IMR-90 (cell line): Measurements from ENCODE around the gene HSP90AB1. TPM values are rescaled to one million over a fixed set of nuclear protein-coding genes. Genes with fewer than 3 reads are reported as not detected.

Source experiments
- ATAC-seq: fragments of 200-7000 bp; cut with Tn5 transposase; 2 replicates; pipeline ENCODE4 v1.9.1; 2020; ENCODE audit warnings: low read depth, mild to moderate bottlenecking, moderate library complexity
- BruUV-seq: library from RNA; stranded (reverse); fragments of 400-500 nt; replicated peaks from 2 replicates; lab custom pipeline; 2021; lab: Mats Ljungman, UMichigan
- CTCF ChIA-PET: fragments of 300-600 bp; formaldehyde crosslinking; extraction: SDS; loops from one replicate; lab custom pipeline; 2021; ENCODE audit warnings: antibody characterized with exemption; lab: Yijun Ruan, JAX
- POLR2A ChIA-PET: fragments of 300-600 bp; sonication (Branson Sonifier 250); formaldehyde crosslinking; loops from one replicate; lab custom pipeline; 2022; ENCODE audit warnings: antibody characterized with exemption; ENCODE audit not compliant: unreplicated experiment; lab: Charles Lee
- DNase-seq: peaks from one replicate; pipeline ENCODE4 v3.0.0; 2013
- H2AFZ ChIP-seq: replicated peaks from 2 replicates; pipeline ENCODE3; 2013; ENCODE audit warnings: low read length, mild to moderate bottlenecking; ENCODE audit not compliant: poor library complexity
- H2AK5ac ChIP-seq: 2 replicates; pipeline ENCODE4 v1.6.1; 2013; ENCODE audit warnings: low read depth, low read length, inconsistent platforms
- H2AK9ac ChIP-seq: replicated peaks from 2 replicates; pipeline ENCODE3; 2013; ENCODE audit warnings: mild to moderate bottlenecking, low read depth, low read length, moderate library complexity; ENCODE audit not compliant: poor library complexity
- H2BK120ac ChIP-seq: 2 replicates; pipeline ENCODE4 v1.6.1; 2013; ENCODE audit warnings: low read depth, low read length, inconsistent platforms
- H2BK15ac ChIP-seq: 3 replicates; pipeline ENCODE4 v1.6.1; 2013; ENCODE audit warnings: low read depth, low read length, inconsistent platforms
- H2BK20ac ChIP-seq: 2 replicates; pipeline ENCODE4 v1.6.1; 2013; ENCODE audit warnings: low read depth, mild to moderate bottlenecking, inconsistent platforms, low read length, moderate library complexity
- H2BK5ac ChIP-seq: 2 replicates; pipeline ENCODE4 v1.6.1; 2013; ENCODE audit warnings: mild to moderate bottlenecking, low read depth, low read length, inconsistent platforms; ENCODE audit not compliant: poor library complexity, severe bottlenecking
- H3K14ac ChIP-seq: replicated peaks from 2 replicates; pipeline ENCODE4 v1.6.1; 2013; ENCODE audit warnings: low read depth, low read length, inconsistent platforms
- H3K18ac ChIP-seq: 2 replicates; pipeline ENCODE4 v1.6.1; 2013; ENCODE audit warnings: low read depth, low read length, control low read depth
- H3K23ac ChIP-seq: 2 replicates; pipeline ENCODE4 v1.6.1; 2013; ENCODE audit warnings: low read depth, low read length, inconsistent platforms
- H3K27ac ChIP-seq: 2 replicates; pipeline ENCODE4 v1.5.1; 2013; ENCODE audit warnings: mild to moderate bottlenecking, control low read depth, low read length; ENCODE audit not compliant: insufficient read depth
- H3K27me3 ChIP-seq: 2 replicates; pipeline ENCODE4 v1.6.1; 2013; ENCODE audit warnings: low read length; ENCODE audit not compliant: control insufficient read depth, insufficient read depth
- H3K36me3 ChIP-seq: 2 replicates; pipeline ENCODE4 v1.6.1; 2013; ENCODE audit warnings: low read length, mixed read lengths; ENCODE audit not compliant: control insufficient read depth, insufficient read depth
- H3K4ac ChIP-seq: 2 replicates; pipeline ENCODE4 v1.6.1; 2013; ENCODE audit warnings: low read depth, low read length, inconsistent platforms
- H3K4me1 ChIP-seq: 2 replicates; pipeline ENCODE4 v1.6.1; 2013; ENCODE audit warnings: low read length, mixed read lengths; ENCODE audit not compliant: control insufficient read depth, insufficient read depth
- H3K4me2 ChIP-seq: 2 replicates; pipeline ENCODE4 v1.6.1; 2013; ENCODE audit warnings: low read depth, mild to moderate bottlenecking, control low read depth, low read length, moderate library complexity
- H3K4me3 ChIP-seq: 2 replicates; pipeline ENCODE4 v1.5.1; 2013; ENCODE audit warnings: low read depth, mild to moderate bottlenecking, control low read depth, low read length, moderate library complexity; ENCODE audit not compliant: insufficient read depth
- H3K56ac ChIP-seq: 2 replicates; pipeline ENCODE4 v1.6.1; 2013; ENCODE audit warnings: low read length, inconsistent platforms; ENCODE audit not compliant: insufficient read depth; ENCODE audit errors: extremely low read depth
- H3K79me1 ChIP-seq, 2 experiments: 2 replicates each; pipeline ENCODE4 v1.6.1; 2013; ENCODE audit warnings: low read length in 2 of 2, inconsistent platforms in 1 of 2, low read depth in 1 of 2
- H3K9ac ChIP-seq: 2 replicates; pipeline ENCODE4 v1.6.1; 2013; ENCODE audit warnings: low read depth, low read length, control low read depth
- H3K9me1 ChIP-seq: 2 replicates; pipeline ENCODE4 v1.6.1; 2013; ENCODE audit warnings: low read length, inconsistent platforms; ENCODE audit not compliant: insufficient read depth
- H3K9me3 ChIP-seq: 2 replicates; pipeline ENCODE4 v1.6.1; 2013; ENCODE audit warnings: low read length; ENCODE audit not compliant: control insufficient read depth, insufficient read depth
- H4K20me1 ChIP-seq: 2 replicates; pipeline ENCODE4 v1.6.1; 2013; ENCODE audit warnings: low read length, inconsistent platforms; ENCODE audit not compliant: insufficient read depth
- H4K5ac ChIP-seq: 2 replicates; pipeline ENCODE4 v1.6.1; 2013; ENCODE audit warnings: mild to moderate bottlenecking, low read depth, low read length, control low read depth
- H4K8ac ChIP-seq, 2 experiments: 2 replicates each; pipeline ENCODE4 v1.6.1; 2013; ENCODE audit warnings: low read depth in 2 of 2, low read length in 2 of 2, control low read depth in 1 of 2, inconsistent platforms in 1 of 2
- H4K91ac ChIP-seq: 2 replicates; pipeline ENCODE4 v1.6.1; 2013; ENCODE audit warnings: low read depth, low read length, inconsistent platforms; ENCODE audit not compliant: insufficient read depth
- MAZ ChIP-seq: IDR thresholded peaks from 2 replicates; pipeline ENCODE4 v1.6.1; 2012; ENCODE audit warnings: low read depth, mild to moderate bottlenecking, low read length, improper control_type of control experiment, moderate library complexity, borderline replicate concordance
- POLR2A ChIP-seq: IDR thresholded peaks from 2 replicates; pipeline ENCODE4 v1.6.1; 2012; ENCODE audit warnings: mild to moderate bottlenecking, low read depth, low read length
- RCOR1 ChIP-seq: IDR thresholded peaks from 2 replicates; pipeline ENCODE4 v1.6.1; 2012; ENCODE audit warnings: mild to moderate bottlenecking, low read length, improper control_type of control experiment; ENCODE audit not compliant: insufficient replicate concordance
- SMC3 ChIP-seq: fragments of 150-350 bp; IDR thresholded peaks from 2 replicates; pipeline ENCODE4 v1.6.1; 2016; ENCODE audit warnings: low read depth, mild to moderate bottlenecking, antibody characterized with exemption, low read length, moderate library complexity
- WGBS, 2 experiments: methylation state at CpG; one replicate each; pipeline versions ENCODE4 v1.1.5 to v1.1.7; 2013; ENCODE audit warnings: missing lambda C conversion rate in 2 of 2; ENCODE audit not compliant: insufficient read length in 1 of 2; ENCODE audit errors: extremely low coverage in 2 of 2; 5-methylcytosine and 5-hydroxymethylcytosine counted together
- dilution Hi-C: fragments of 300-500 bp; cut with HindIII; formaldehyde crosslinking; loops from one replicate; pipeline ENCODE4 v1.14.3; 2018; ENCODE audit warnings: low sequenced_read_pairs; ENCODE audit not compliant: unreplicated experiment
- in situ Hi-C: fragments of 300-500 bp; cut with MboI; formaldehyde crosslinking; loops from 3 replicates; pipeline ENCODE4 v1.14.3; 2019; ENCODE audit warnings: low sequenced_read_pairs, inconsistent platforms, mixed read lengths
- intact Hi-C: fragments of 100-400 bp; cut with micrococcal nuclease; formaldehyde crosslinking; loops from 2 replicates; pipeline ENCODE4 v1.10.0; 2022
- polyA plus RNA-seq, 3 experiments: library from polyadenylated mRNA; depleted of rRNA; stranded (reverse); fragments of >200 nt; gene quantifications; 2 replicates each; pipeline ENCODE4 v1.2.3, GENCODE V29; 2012; ENCODE audit warnings: low replicate concordance in 1 of 3
- total RNA-seq: library from RNA; depleted of rRNA; stranded (reverse); fragments of >200 nt; gene quantifications from 2 replicates; pipeline ENCODE4 v1.2.3, GENCODE V29; 2012
- TF ChIP-seq, protein P1 (sequence below): fragments of 150-350 bp; IDR thresholded peaks from 2 replicates; pipeline ENCODE4 v1.6.1; 2017; ENCODE audit warnings: mild to moderate bottlenecking, antibody characterized with exemption, low read length, low read depth

HSP90AB1 gene
- total and polyA plus RNA-seq, 2 of the 4 experiments (the other 2 are of a cell fraction): 887 to 1,307 TPM

DNA sequence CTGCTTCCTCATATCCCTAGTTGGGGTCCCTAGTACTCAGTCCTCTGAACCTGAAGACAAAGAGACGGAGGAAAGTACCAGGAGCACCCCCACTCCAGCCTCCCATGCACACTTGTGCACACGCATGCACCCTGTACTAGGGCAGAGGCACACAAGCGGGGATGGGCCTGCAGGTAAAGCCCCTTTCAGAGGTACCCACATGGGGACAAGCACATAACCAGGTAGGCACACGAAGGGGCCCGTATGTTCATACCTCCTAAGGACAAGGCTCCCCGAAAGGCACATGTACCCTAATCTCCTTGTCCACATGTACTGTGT is 24.5 kb downstream of the HSP90AB1 start:
- H3K23ac ChIP-seq: no peak overlapping the region
- BruUV-seq: no TSS peak
- H2BK20ac ChIP-seq: no peak overlapping the region
- TF ChIP-seq SMC3: no peak
- TF ChIP-seq RCOR1: no peak
- no peak for TF ChIP-seq MAZ
- TF ChIP-seq POLR2A: no peak
- TF ChIP-seq, protein P1, sequence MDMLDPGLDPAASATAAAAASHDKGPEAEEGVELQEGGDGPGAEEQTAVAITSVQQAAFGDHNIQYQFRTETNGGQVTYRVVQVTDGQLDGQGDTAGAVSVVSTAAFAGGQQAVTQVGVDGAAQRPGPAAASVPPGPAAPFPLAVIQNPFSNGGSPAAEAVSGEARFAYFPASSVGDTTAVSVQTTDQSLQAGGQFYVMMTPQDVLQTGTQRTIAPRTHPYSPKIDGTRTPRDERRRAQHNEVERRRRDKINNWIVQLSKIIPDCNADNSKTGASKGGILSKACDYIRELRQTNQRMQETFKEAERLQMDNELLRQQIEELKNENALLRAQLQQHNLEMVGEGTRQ: no peak
- H2AFZ ChIP-seq: no peak overlapping the region
- no peak overlapping the region for H3K4me2 ChIP-seq
- no peak overlapping the region for H3K56ac ChIP-seq
- no peaks in the 10 kb centered on the region for H3K4me1 ChIP-seq
- no peak overlapping the region for H4K8ac ChIP-seq
- no peak for DNase-seq
- dilution Hi-C loops (no loop called here), in situ Hi-C loops (no loop called here), intact Hi-C loops (no loop called here)
- no peaks in the 10 kb centered on the region for H3K36me3 ChIP-seq
- no peak overlapping the region for H3K9ac ChIP-seq
- no peak overlapping the region for H3K14ac ChIP-seq
- no peak overlapping the region for H2AK9ac ChIP-seq
- H4K5ac ChIP-seq: no peak overlapping the region
- no peak overlapping the region for H4K91ac ChIP-seq
- no peaks in the 10 kb centered on the region for H3K9me3 ChIP-seq
- WGBS, 2 experiments: 70% methylated on average over 2 of the region's 6 CpGs; no CpG with 5 or more reads in 1 of the 2 experiments
- ATAC-seq: no peak
- ChIA-PET CTCF (no interaction called here), POLR2A (no interaction called here)
- H3K27me3 ChIP-seq: peaks cover 67% of the 10 kb centered on the region
- H3K9me1 ChIP-seq: no peaks in the 10 kb centered on the region
- H3K4me3 ChIP-seq: no peak overlapping the region
- H4K20me1 ChIP-seq: no peaks in the 10 kb centered on the region; the same call in 1 of the 2 replicates
- no peak overlapping the region for H3K27ac ChIP-seq
- no peak overlapping the region for H2BK5ac ChIP-seq
- no peak overlapping the region for H2BK15ac ChIP-seq
- no peak overlapping the region for H3K4ac ChIP-seq
- no peaks in the 10 kb centered on the region for H3K79me1 ChIP-seq
- no peak overlapping the region for H2BK120ac ChIP-seq
- H3K18ac ChIP-seq: no peak overlapping the region
- H2AK5ac ChIP-seq: no peak overlapping the region
